ENCODE measurements around the gene SPOCK1.

The SPOCK1 gene

DNA sequence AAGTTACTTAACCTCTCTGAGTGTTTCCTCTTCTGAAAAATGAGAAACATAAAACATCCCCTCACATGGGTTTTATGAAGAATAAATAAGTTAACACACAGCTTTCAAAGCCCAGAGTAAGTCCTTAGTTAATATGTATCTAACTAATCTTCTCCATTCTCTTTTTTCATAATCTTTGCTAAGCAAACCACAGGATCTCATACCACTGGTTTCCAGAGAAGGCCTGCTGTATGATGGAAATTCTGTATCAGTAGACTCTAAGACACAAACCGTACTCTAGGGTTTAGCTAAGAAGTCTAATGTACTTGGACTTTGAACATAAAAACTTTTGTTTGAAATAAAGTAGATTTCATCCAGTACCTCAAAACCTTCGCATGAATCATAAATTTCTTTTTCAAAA, 307.9 kb downstream of the SPOCK1 start:
- Histone ChIP-seq H3K27me3 (ENCODE audit: insufficient read depth, low read length) (no peaks in the 10 kb centered on the region), H3K27ac (ENCODE audit: low read depth, low read length) (no peak overlapping the region)
- 100% methylated on average over 1 of the region's 2 CpGs for WGBS

GRCh38 chr5:137190441-137190840, 308.7 kb downstream of the SPOCK1 start:
- Histone ChIP-seq H3K4me3 (ENCODE audit: low read length) (no peak overlapping the region), H3K27me3 (ENCODE audit: insufficient read depth, low read length) (no peaks in the 10 kb centered on the region), H3K36me3 (ENCODE audit: insufficient read depth, low read length) (no peaks in the 10 kb centered on the region), H3K9me3 (ENCODE audit: insufficient read depth, low read depth, low read length) (no peaks in the 10 kb centered on the region), H3K4me1 (ENCODE audit: insufficient read depth, low read length) (no peaks in the 10 kb centered on the region), H3K9ac (ENCODE audit: low read depth, low read length) (no peak overlapping the region), H3K27ac (ENCODE audit: low read depth, low read length) (no peak overlapping the region)

More for the DNA sequence above, 307.9 kb downstream of the SPOCK1 start:
- Histone ChIP-seq H3K4me1 (ENCODE audit: insufficient read depth, low read length) (no peaks in the 10 kb centered on the region), H3K9ac (ENCODE audit: low read depth, low read length) (no peak overlapping the region), H3K36me3 (ENCODE audit: insufficient read depth, low read length) (no peaks in the 10 kb centered on the region), H3K4me3 (ENCODE audit: low read length) (no peak overlapping the region), H3K9me3 (ENCODE audit: insufficient read depth, low read depth, low read length) (no peaks in the 10 kb centered on the region)

DNA sequence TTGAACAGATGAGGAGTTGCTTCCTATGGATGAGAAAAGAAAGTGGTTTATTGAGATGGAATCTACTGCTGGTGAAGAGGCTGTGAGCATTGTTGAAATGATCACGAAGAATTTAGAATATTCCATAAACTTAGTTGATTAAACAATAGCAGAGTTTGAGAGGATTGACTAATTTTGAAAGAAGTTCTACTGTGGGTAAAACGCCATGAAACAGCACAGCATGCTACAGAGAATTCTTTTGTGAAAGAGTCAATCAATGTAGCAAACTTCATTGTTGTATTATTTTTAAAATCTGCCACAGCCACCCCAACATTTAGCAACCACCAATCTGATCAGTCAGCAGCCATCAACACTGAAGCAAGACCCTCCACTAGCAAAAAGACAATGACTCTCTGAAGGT, 309.1 kb downstream of the SPOCK1 start:
- Histone ChIP-seq H3K27me3 (ENCODE audit: insufficient read depth, low read length) (no peaks in the 10 kb centered on the region), H3K4me3 (ENCODE audit: low read length) (no peak overlapping the region), H3K36me3 (ENCODE audit: insufficient read depth, low read length) (no peaks in the 10 kb centered on the region), H3K9me3 (ENCODE audit: insufficient read depth, low read depth, low read length) (no peaks in the 10 kb centered on the region), H3K27ac (ENCODE audit: low read depth, low read length) (no peak overlapping the region), H3K4me1 (ENCODE audit: insufficient read depth, low read length) (no peaks in the 10 kb centered on the region), H3K9ac (ENCODE audit: low read depth, low read length) (no peak overlapping the region)
- WGBS: 42% methylated on average over 2 of the region's 2 CpGs

DNA sequence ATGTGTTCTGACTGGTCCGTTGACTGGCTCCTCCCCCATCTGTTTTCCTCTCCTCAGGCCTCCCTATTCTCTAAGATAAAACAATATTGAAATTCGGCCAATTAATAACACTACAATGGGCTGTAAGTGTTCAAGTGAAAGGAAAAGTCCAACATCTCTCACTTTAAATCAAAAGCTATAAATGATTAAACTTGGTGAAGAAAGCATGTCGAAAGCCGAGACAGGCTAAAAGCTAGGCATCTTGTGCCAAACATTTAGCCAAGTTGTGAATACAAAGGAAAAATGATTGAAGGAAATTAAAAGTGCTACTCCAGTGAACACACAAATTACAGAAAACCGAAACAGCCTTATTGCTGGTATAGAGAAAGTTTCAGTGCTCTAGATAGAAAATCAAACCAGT, 310.6 kb downstream of the SPOCK1 start:
- H3K4me1 ChIP-seq (ENCODE audit: insufficient read depth, low read length): peaks cover 6% of the 10 kb centered on the region; the same call in 1 of the 2 replicates
- WGBS: 100% methylated on average over 2 of the region's 5 CpGs

DNA sequence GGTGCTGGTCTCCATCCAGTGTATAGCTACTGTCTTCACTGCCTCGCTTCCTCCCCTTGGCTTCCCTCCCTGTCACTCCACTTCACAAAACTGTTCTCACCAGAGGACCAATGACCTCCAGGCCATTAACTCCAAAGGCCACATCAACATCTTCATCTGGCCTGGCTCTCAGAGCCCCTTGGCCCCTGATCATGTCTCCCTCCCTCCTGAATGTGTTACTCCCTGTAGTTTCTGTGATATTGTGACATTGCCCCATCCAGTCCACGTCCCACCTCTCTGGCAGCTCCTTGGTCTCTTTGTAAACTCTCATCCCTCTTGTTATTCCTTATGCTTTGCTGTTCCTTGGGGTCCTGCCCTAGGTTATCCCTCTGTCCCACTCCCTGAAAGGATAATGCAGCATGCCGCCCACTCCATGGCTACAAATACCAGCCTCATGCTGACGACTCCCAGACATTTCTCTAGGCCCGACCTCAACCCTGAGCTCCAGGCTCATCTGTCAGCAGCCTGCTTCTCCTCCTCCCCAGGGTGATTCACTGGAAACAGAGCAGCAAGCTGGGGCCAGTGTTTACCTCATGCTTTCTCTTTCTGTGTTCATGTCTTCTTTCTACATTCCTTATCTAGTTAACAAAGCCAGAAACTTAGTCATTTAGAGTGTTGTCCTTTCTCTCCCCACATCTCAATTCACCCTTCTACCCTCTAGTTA, 312.2 kb downstream of the SPOCK1 start:
- Histone ChIP-seq H3K4me3 (ENCODE audit: low read length) (no peak overlapping the region), H3K9ac (ENCODE audit: low read depth, low read length) (no peak overlapping the region), H3K27ac (ENCODE audit: low read depth, low read length) (no peak overlapping the region), H3K36me3 (ENCODE audit: insufficient read depth, low read length) (no peaks in the 10 kb centered on the region), H3K9me3 (ENCODE audit: insufficient read depth, low read depth, low read length) (no peaks in the 10 kb centered on the region), H3K4me1 (ENCODE audit: insufficient read depth, low read length) (peaks cover 7% of the 10 kb centered on the region; the same call in 1 of the 2 replicates), H3K27me3 (ENCODE audit: insufficient read depth, low read length) (no peaks in the 10 kb centered on the region)
- 87% methylated on average over 5 of the region's 5 CpGs for WGBS

More for the DNA sequence above, 310.6 kb downstream of the SPOCK1 start:
- H3K9ac ChIP-seq (ENCODE audit: low read depth, low read length): no peak overlapping the region
- no peak overlapping the region for H3K4me3 ChIP-seq (ENCODE audit: low read length)
- no peak overlapping the region for H3K27ac ChIP-seq (ENCODE audit: low read depth, low read length)
- H3K36me3 ChIP-seq (ENCODE audit: insufficient read depth, low read length): no peaks in the 10 kb centered on the region
- no peaks in the 10 kb centered on the region for H3K9me3 ChIP-seq (ENCODE audit: insufficient read depth, low read depth, low read length)
- H3K27me3 ChIP-seq (ENCODE audit: insufficient read depth, low read length): no peaks in the 10 kb centered on the region

- 100% methylated on average over 2 of the region's 2 CpGs for WGBS
- H3K27ac ChIP-seq (ENCODE audit: low read depth, low read length): no peak overlapping the region
- H3K9ac ChIP-seq (ENCODE audit: low read depth, low read length): no peak overlapping the region
- no peaks in the 10 kb centered on the region for H3K9me3 ChIP-seq (ENCODE audit: insufficient read depth, low read depth, low read length)
- H3K27me3 ChIP-seq (ENCODE audit: insufficient read depth, low read length): no peaks in the 10 kb centered on the region
- peaks cover 7% of the 10 kb centered on the region; the same call in 1 of the 2 replicates for H3K4me1 ChIP-seq (ENCODE audit: insufficient read depth, low read length)
- H3K36me3 ChIP-seq (ENCODE audit: insufficient read depth, low read length): no peaks in the 10 kb centered on the region
- H3K4me3 ChIP-seq (ENCODE audit: low read length): no peak overlapping the region
Observed at GRCh38 chr5:137185193-137185592, 313.9 kb downstream of the SPOCK1 start.

GRCh38 chr5:137184734-137185133, 314.4 kb downstream of the SPOCK1 start:
- H3K27me3 ChIP-seq (ENCODE audit: insufficient read depth, low read length): no peaks in the 10 kb centered on the region
- H3K4me3 ChIP-seq (ENCODE audit: low read length): no peak overlapping the region
- H3K27ac ChIP-seq (ENCODE audit: low read depth, low read length): no peak overlapping the region
- no peaks in the 10 kb centered on the region for H3K36me3 ChIP-seq (ENCODE audit: insufficient read depth, low read length)
- no peak overlapping the region for H3K9ac ChIP-seq (ENCODE audit: low read depth, low read length)
- H3K9me3 ChIP-seq (ENCODE audit: insufficient read depth, low read depth, low read length): no peaks in the 10 kb centered on the region
- peaks cover 7% of the 10 kb centered on the region; the same call in 1 of the 2 replicates for H3K4me1 ChIP-seq (ENCODE audit: insufficient read depth, low read length)
- 94% methylated on average over 2 of the region's 2 CpGs for WGBS

DNA sequence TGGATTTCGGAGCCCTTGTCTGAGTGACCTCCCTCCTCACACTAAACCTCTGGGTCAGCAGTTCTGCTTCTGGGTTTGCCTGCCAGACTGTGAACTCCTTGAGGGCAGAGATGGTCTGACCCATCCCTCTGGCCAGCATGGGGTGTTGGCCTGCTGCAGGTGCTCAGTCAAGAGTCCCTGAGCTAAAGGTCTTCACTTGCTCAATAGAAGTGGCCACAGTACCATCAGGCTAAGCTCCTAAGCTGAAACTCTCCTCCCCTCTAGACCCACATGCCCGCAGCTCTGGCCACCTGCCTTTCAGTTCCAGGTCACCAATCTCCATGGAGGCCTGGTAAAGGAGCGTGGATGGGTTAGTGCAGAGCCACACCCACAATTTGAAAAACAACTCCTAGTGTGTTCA, 316.6 kb downstream of the SPOCK1 start:
- Histone ChIP-seq H3K27me3 (ENCODE audit: insufficient read depth, low read length) (no peaks in the 10 kb centered on the region), H3K36me3 (ENCODE audit: insufficient read depth, low read length) (no peaks in the 10 kb centered on the region), H3K27ac (ENCODE audit: low read depth, low read length) (no peak overlapping the region), H3K4me3 (ENCODE audit: low read length) (no peak overlapping the region), H3K4me1 (ENCODE audit: insufficient read depth, low read length) (peaks cover 10% of the 10 kb centered on the region; the same call in 1 of the 2 replicates), H3K9me3 (ENCODE audit: insufficient read depth, low read depth, low read length) (no peaks in the 10 kb centered on the region), H3K9ac (ENCODE audit: low read depth, low read length) (no peak overlapping the region)
- 91% methylated on average over 3 of the region's 3 CpGs for WGBS

DNA sequence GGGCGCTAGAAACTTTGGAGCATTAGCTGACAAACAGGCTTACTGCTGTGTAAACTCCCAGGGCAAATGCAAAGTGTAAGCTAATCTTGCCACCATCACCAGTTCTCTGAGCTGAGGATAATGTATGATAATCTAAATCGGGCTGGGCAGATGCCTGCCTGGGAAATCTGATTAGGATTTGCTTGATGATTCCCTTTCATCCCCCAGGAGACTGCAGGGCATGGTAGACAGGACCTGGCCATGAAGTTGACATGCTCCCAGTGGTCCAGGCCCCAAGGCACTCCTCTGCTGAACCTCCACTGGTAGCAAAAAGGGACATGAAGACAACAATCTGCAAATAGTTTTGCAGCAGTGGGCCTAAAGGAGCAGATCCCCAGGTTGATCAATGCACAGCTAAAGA, 317.5 kb downstream of the SPOCK1 start:
- H3K4me3 ChIP-seq (ENCODE audit: low read length): no peak overlapping the region
- H3K27ac ChIP-seq (ENCODE audit: low read depth, low read length): no peak overlapping the region
- no peaks in the 10 kb centered on the region for H3K9me3 ChIP-seq (ENCODE audit: insufficient read depth, low read depth, low read length)
- H3K36me3 ChIP-seq (ENCODE audit: insufficient read depth, low read length): no peaks in the 10 kb centered on the region
- H3K4me1 ChIP-seq (ENCODE audit: insufficient read depth, low read length): peaks cover 15% of the 10 kb centered on the region; the same call in 1 of the 2 replicates
- 81% methylated on average over 2 of the region's 2 CpGs for WGBS
- H3K9ac ChIP-seq (ENCODE audit: low read depth, low read length): no peak overlapping the region
- H3K27me3 ChIP-seq (ENCODE audit: insufficient read depth, low read length): no peaks in the 10 kb centered on the region

GRCh38 chr5:137179203-137179602, 319.9 kb downstream of the SPOCK1 start:
- no peak overlapping the region for H3K27ac ChIP-seq (ENCODE audit: low read depth, low read length)
- no peaks in the 10 kb centered on the region for H3K36me3 ChIP-seq (ENCODE audit: insufficient read depth, low read length)
- no peaks in the 10 kb centered on the region for H3K27me3 ChIP-seq (ENCODE audit: insufficient read depth, low read length)
- H3K9ac ChIP-seq (ENCODE audit: low read depth, low read length): no peak overlapping the region
- H3K9me3 ChIP-seq (ENCODE audit: insufficient read depth, low read depth, low read length): no peaks in the 10 kb centered on the region
- H3K4me1 ChIP-seq (ENCODE audit: insufficient read depth, low read length): peaks cover 15% of the 10 kb centered on the region; the same call in 1 of the 2 replicates
- 82% methylated on average over 2 of the region's 2 CpGs for WGBS
- H3K4me3 ChIP-seq (ENCODE audit: low read length): no peak overlapping the region

GRCh38 chr5:137176609-137177008, 322.5 kb downstream of the SPOCK1 start:
- Histone ChIP-seq H3K9ac (ENCODE audit: low read depth, low read length) (no peak overlapping the region), H3K27me3 (ENCODE audit: insufficient read depth, low read length) (no peaks in the 10 kb centered on the region), H3K36me3 (ENCODE audit: insufficient read depth, low read length) (no peaks in the 10 kb centered on the region), H3K27ac (ENCODE audit: low read depth, low read length) (no peak overlapping the region), H3K4me3 (ENCODE audit: low read length) (no peak overlapping the region), H3K4me1 (ENCODE audit: insufficient read depth, low read length) (peaks cover 8% of the 10 kb centered on the region; the same call in 1 of the 2 replicates), H3K9me3 (ENCODE audit: insufficient read depth, low read depth, low read length) (no peaks in the 10 kb centered on the region)
- WGBS: 96% methylated on average over 2 of the region's 2 CpGs
